Osteoblast (primary cell): ENCODE measurements around the gene VSTM2L. TPM values are rescaled to one million over a fixed set of nuclear protein-coding genes. Genes with fewer than 3 reads are reported as not detected.

ENCODE experiments used
- DNase-seq: peaks from one replicate; pipeline ENCODE4 v3.0.0; 2011; ENCODE audit warnings: low spot score, mixed read lengths; ENCODE audit not compliant: insufficient read length; ENCODE audit errors: missing footprints
- H2AFZ ChIP-seq: 2 replicates; pipeline ENCODE4 v1.6.0; 2011; ENCODE audit warnings: mild to moderate bottlenecking, low read length
- H3K27ac ChIP-seq: 2 replicates; pipeline ENCODE4 v1.5.1; 2011; ENCODE audit warnings: mild to moderate bottlenecking, low read depth, low read length, moderate library complexity
- H3K27me3 ChIP-seq: 2 replicates; pipeline ENCODE4 v1.6.0; 2012; ENCODE audit warnings: mild to moderate bottlenecking, control low read depth, inconsistent platforms, low read length, moderate library complexity; ENCODE audit not compliant: insufficient read depth
- H3K36me3 ChIP-seq: 2 replicates; pipeline ENCODE4 v1.5.1; 2011; ENCODE audit warnings: mild to moderate bottlenecking, low read length, control low read depth, moderate library complexity; ENCODE audit not compliant: insufficient read depth
- H3K4me1 ChIP-seq: 2 replicates; pipeline ENCODE4 v1.5.1; 2011; ENCODE audit warnings: mild to moderate bottlenecking, low read length, control low read depth, moderate library complexity; ENCODE audit not compliant: insufficient read depth
- H3K4me2 ChIP-seq: 2 replicates; pipeline ENCODE4 v1.6.0; 2011; ENCODE audit warnings: mild to moderate bottlenecking, low read length; ENCODE audit not compliant: insufficient read depth
- H3K4me3 ChIP-seq: fragments of 200-600 bp; sonication (generic); 3 replicates; pipeline ENCODE4 v1.5.1; 2012; ENCODE audit warnings: mild to moderate bottlenecking, low read length, inconsistent platforms; ENCODE audit not compliant: insufficient read depth
- H3K79me2 ChIP-seq: 2 replicates; pipeline ENCODE4 v1.6.0; 2012; ENCODE audit warnings: mild to moderate bottlenecking, low read length, control low read depth, inconsistent platforms; ENCODE audit not compliant: insufficient read depth
- H3K9me3 ChIP-seq: 2 replicates; pipeline ENCODE4 v1.5.1; 2011; ENCODE audit warnings: low read depth, low read length, control low read depth
- H4K20me1 ChIP-seq: 2 replicates; pipeline ENCODE4 v1.6.0; 2012; ENCODE audit warnings: mild to moderate bottlenecking, low read length, control low read depth; ENCODE audit not compliant: insufficient read depth
- total RNA-seq: library from RNA; depleted of rRNA; stranded (reverse); fragments of >200 nt; gene quantifications from 2 replicates; pipeline ENCODE4 v1.2.3, GENCODE V29; 2012
- TF ChIP-seq, protein P1 (sequence below): IDR thresholded peaks from 2 replicates; pipeline ENCODE4 v1.5.1; 2011; ENCODE audit warnings: mild to moderate bottlenecking, low read depth, low read length, moderate library complexity; ENCODE audit errors: extremely low read depth

VSTM2L gene
- total RNA-seq, 1 donor: 2.5 TPM

DNA sequence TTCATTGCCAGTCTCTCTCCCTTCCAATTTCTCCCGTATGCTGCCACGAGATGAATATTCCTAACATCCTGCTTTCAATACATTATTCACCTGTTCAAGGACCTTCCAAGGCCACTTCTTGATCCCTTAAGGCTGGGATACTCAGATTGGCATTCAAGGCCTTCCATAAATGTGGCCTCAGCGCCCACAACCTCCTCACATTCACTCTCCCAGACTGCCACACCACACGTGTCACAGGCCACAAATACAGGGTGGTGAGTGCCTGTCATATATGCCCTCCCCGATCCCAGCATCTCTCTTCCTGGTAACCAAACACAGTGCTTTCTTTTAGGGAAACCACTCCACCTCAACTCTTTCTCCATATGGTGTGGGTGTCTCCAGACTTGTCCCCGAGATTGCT, 74.9 kb downstream of the VSTM2L start:
- H3K36me3 ChIP-seq: no peaks in the 10 kb centered on the region
- TF ChIP-seq, protein P1, sequence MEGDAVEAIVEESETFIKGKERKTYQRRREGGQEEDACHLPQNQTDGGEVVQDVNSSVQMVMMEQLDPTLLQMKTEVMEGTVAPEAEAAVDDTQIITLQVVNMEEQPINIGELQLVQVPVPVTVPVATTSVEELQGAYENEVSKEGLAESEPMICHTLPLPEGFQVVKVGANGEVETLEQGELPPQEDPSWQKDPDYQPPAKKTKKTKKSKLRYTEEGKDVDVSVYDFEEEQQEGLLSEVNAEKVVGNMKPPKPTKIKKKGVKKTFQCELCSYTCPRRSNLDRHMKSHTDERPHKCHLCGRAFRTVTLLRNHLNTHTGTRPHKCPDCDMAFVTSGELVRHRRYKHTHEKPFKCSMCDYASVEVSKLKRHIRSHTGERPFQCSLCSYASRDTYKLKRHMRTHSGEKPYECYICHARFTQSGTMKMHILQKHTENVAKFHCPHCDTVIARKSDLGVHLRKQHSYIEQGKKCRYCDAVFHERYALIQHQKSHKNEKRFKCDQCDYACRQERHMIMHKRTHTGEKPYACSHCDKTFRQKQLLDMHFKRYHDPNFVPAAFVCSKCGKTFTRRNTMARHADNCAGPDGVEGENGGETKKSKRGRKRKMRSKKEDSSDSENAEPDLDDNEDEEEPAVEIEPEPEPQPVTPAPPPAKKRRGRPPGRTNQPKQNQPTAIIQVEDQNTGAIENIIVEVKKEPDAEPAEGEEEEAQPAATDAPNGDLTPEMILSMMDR: no peak
- no peaks in the 10 kb centered on the region for H3K4me1 ChIP-seq
- no peaks in the 10 kb centered on the region for H3K79me2 ChIP-seq
- H4K20me1 ChIP-seq: no peaks in the 10 kb centered on the region
- no peaks in the 10 kb centered on the region for H3K27me3 ChIP-seq
- no peak overlapping the region for H3K4me2 ChIP-seq
- DNase-seq: no peak
- H2AFZ ChIP-seq: no peak overlapping the region
- H3K4me3 ChIP-seq: no peak overlapping the region
- H3K9me3 ChIP-seq: no peaks in the 10 kb centered on the region
- H3K27ac ChIP-seq: no peak overlapping the region

DNA sequence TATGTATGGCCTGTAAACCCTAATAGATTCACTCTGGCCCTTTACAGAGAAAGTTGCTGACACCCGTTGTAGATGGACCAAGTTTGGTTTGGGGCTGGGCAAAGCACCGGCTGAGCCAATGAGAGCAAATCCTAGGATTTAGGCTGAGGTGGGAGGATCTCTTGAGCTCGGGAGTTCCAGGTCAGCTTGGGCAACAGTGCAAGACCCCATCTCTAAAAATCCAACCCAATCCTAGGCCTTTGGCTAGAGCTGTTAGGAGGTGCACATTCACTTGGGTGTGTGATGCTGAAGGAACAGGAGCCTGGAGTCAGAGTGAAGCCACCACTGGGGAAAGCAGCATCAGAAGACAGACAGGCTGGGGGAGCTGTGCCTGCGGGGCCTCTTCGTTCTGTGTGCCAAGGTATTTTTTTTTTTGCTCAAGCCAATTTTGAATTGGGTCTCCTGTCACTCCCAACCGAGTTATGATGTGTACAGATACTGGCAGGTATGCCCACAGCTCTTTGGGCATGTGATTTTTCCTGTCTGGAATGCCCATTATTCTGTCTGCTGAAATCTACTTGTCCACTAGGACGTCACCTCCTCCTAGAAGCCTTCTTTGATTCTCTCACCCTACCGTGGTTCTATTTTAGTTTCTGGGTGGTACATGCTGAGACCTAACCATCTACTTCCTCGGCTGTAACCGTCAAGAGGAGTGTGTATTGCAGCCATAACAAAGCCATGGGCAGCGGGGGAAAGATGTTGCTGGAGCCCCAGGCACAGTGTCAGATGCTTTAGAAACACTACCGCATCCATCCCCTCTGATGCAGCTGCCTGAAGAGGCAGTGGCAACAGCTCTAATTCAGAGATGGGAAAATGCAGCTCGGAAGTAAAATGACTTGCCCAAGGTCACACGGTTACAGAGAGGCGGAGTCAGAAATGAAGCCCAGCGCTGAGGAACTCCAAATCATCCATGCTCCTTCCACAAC, 76.4 kb downstream of the VSTM2L start:
- Histone ChIP-seq H3K4me2 (no peak overlapping the region), H3K4me1 (no peaks in the 10 kb centered on the region), H3K9me3 (no peaks in the 10 kb centered on the region), H2AFZ (no peak overlapping the region), H4K20me1 (no peaks in the 10 kb centered on the region), H3K36me3 (peaks cover 2% of the 10 kb centered on the region), H3K4me3 (no peak overlapping the region), H3K79me2 (no peaks in the 10 kb centered on the region), H3K27ac (no peak overlapping the region), H3K27me3 (no peaks in the 10 kb centered on the region)
- DNase-seq: no peak
- TF ChIP-seq, protein P1: no peak

DNA sequence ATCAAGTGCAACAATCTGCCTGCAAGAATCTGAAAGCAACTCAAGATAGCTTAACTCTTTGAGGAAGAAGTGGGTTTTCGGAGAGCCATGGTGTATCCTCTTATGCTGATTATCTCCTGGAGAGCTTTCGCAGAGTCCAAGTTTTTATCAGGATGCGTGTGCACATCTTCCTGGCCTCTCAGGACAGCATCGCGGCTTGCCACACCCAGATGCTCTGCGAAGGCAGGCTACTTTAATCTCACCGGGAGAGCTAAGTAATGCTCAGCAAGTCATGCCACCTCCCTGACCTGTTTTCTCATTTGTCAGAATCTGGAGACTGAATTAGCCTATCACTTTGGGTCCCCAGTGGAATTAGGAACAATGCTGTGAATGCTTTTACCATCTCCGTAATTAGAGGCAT, 77.5 kb downstream of the VSTM2L start:
- H3K4me3 ChIP-seq: no peak overlapping the region
- TF ChIP-seq, protein P1: no peak
- no peaks in the 10 kb centered on the region for H3K4me1 ChIP-seq
- DNase-seq: no peak
- H3K4me2 ChIP-seq: no peak overlapping the region
- no peaks in the 10 kb centered on the region for H4K20me1 ChIP-seq
- H3K79me2 ChIP-seq: no peaks in the 10 kb centered on the region
- no peak overlapping the region for H2AFZ ChIP-seq
- no peak overlapping the region for H3K27ac ChIP-seq
- H3K27me3 ChIP-seq: no peaks in the 10 kb centered on the region
- H3K9me3 ChIP-seq: no peaks in the 10 kb centered on the region
- H3K36me3 ChIP-seq: peaks cover 2% of the 10 kb centered on the region

DNA sequence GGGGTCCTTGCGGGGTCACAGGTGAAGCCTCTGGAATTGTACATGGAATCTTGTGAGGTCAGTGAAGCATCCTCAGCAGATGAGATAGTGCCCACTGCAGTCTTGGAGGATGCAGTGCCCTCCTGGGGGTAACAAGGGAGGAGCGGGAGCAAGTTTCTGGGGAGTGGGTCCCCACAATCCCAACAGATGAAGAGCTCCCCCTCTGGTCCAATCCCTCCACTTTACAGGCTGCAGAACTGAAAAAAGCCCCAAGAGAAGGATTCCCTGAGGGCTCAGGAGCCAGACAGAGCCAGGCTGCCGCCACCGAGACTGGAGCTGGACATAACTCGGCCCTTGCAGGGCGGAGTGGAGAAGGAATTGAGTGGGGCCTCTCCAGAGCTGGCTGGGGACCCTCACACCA, 77.9 kb downstream of the VSTM2L start:
- peaks cover 2% of the 10 kb centered on the region for H3K36me3 ChIP-seq
- DNase-seq: no peak
- H2AFZ ChIP-seq: no peak overlapping the region
- no peak overlapping the region for H3K27ac ChIP-seq
- H3K4me2 ChIP-seq: no peak overlapping the region
- no peaks in the 10 kb centered on the region for H3K4me1 ChIP-seq
- H4K20me1 ChIP-seq: no peaks in the 10 kb centered on the region
- H3K79me2 ChIP-seq: no peaks in the 10 kb centered on the region
- H3K27me3 ChIP-seq: no peaks in the 10 kb centered on the region
- H3K4me3 ChIP-seq: no peak overlapping the region
- H3K9me3 ChIP-seq: no peaks in the 10 kb centered on the region
- TF ChIP-seq, protein P1: no peak
